Duodenal mucosa (tissue), 2 donors: Measurements from ENCODE around the gene CRIP1.

Experiments
- H3K27ac ChIP-seq: one replicate; pipeline ENCODE4 v1.7.0; 2013; ENCODE audit warnings: low read depth, low read length
- H3K27me3 ChIP-seq, 2 donors: one replicate each; pipeline ENCODE4 v1.7.0; 2013; ENCODE audit warnings: low read length in 2 of 2, control low read depth in 1 of 2; ENCODE audit not compliant: insufficient read depth in 2 of 2, control insufficient read depth in 1 of 2
- H3K36me3 ChIP-seq, 2 donors: one replicate each; pipeline ENCODE4 v1.7.0; 2013; ENCODE audit warnings: low read length in 2 of 2, control low read depth in 1 of 2; ENCODE audit not compliant: insufficient read depth in 2 of 2, control insufficient read depth in 1 of 2
- H3K4me1 ChIP-seq, 2 donors: one replicate each; pipeline ENCODE4 v1.7.0; 2013; ENCODE audit warnings: low read length in 2 of 2, control low read depth in 1 of 2; ENCODE audit not compliant: insufficient read depth in 2 of 2, control insufficient read depth in 1 of 2
- H3K4me3 ChIP-seq, 2 donors: one replicate each; pipeline ENCODE4 v1.7.0; 2013; ENCODE audit warnings: low read length in 2 of 2, low read depth in 1 of 2
- H3K9ac ChIP-seq, 2 donors: one replicate each; pipeline ENCODE4 v1.7.0; 2013; ENCODE audit warnings: low read length in 2 of 2, low read depth in 1 of 2
- H3K9me3 ChIP-seq, 2 donors: one replicate each; pipeline ENCODE4 v1.7.0; 2013; ENCODE audit warnings: low read length in 2 of 2, control low read depth in 1 of 2; ENCODE audit not compliant: control insufficient read depth in 1 of 2

The CRIP1 gene

GRCh38 chr14:105536691-105537579 lies 50.2 kb downstream of the CRIP1 start:
- Histone ChIP-seq H3K9me3 (no peaks in the 10 kb centered on the region), H3K4me3 (no peak overlapping the region), H3K4me1 (peaks cover 0 to 3% of the 10 kb centered on the region in 2 donors), H3K27ac (no peak overlapping the region), H3K9ac (no peak overlapping the region), H3K27me3 (peaks cover 0 to 8% of the 10 kb centered on the region in 2 donors), H3K36me3 (no peaks in the 10 kb centered on the region)

- no peak overlapping the region for H3K9ac ChIP-seq
- peaks cover 0 to 7% of the 10 kb centered on the region in 2 donors for H3K27me3 ChIP-seq
These were observed 51.1 kb downstream of the CRIP1 start for GRCh38 chr14:105537580-105538474.

More at GRCh38 chr14:105537580-105538474, 51.1 kb downstream of the CRIP1 start:
- no peaks in the 10 kb centered on the region for H3K9me3 ChIP-seq
- H3K4me3 ChIP-seq, result no peak overlapping the region
- no peak overlapping the region for H3K27ac ChIP-seq
- H3K36me3 ChIP-seq, result no peaks in the 10 kb centered on the region
- H3K4me1 ChIP-seq, result peaks cover 0 to 3% of the 10 kb centered on the region in 2 donors
